Parathyroid adenoma (tissue), 2 donors: Measurements from ENCODE around the gene CCDC38.

Experiments
- H2AFZ ChIP-seq: fragments of 300-600 bp; sonication (generic); one replicate; pipeline ENCODE4 v1.7.0; 2017; ENCODE audit warnings: antibody characterized with exemption, mild to moderate bottlenecking
- H3K27ac ChIP-seq: fragments of 300-600 bp; sonication (generic); one replicate; pipeline ENCODE4 v1.7.0; 2017
- H3K27me3 ChIP-seq: fragments of 300-600 bp; sonication (generic); one replicate; pipeline ENCODE4 v1.7.0; 2017; ENCODE audit warnings: low read length; ENCODE audit not compliant: control insufficient read depth, insufficient read depth
- H3K36me3 ChIP-seq: fragments of 300-600 bp; sonication (generic); one replicate; pipeline ENCODE4 v1.7.0; 2017; ENCODE audit warnings: low read length; ENCODE audit not compliant: control insufficient read depth, insufficient read depth
- H3K4me1 ChIP-seq: fragments of 300-600 bp; sonication (generic); one replicate; pipeline ENCODE4 v1.7.0; 2017; ENCODE audit warnings: control low read depth
- H3K4me2 ChIP-seq: fragments of 300-600 bp; sonication (generic); one replicate; pipeline ENCODE4 v1.7.0; 2017; ENCODE audit warnings: low read length
- H3K4me3 ChIP-seq: fragments of 300-600 bp; sonication (generic); one replicate; pipeline ENCODE4 v1.7.0; 2017; ENCODE audit warnings: low read depth, low read length
- H3K79me2 ChIP-seq: fragments of 300-600 bp; sonication (generic); one replicate; pipeline ENCODE4 v1.7.0; 2017; ENCODE audit warnings: control low read depth
- H3K9ac ChIP-seq: fragments of 300-600 bp; sonication (generic); one replicate; pipeline ENCODE4 v1.7.0; 2017; ENCODE audit warnings: mild to moderate bottlenecking
- H3K9me3 ChIP-seq: fragments of 300-600 bp; sonication (generic); one replicate; pipeline ENCODE4 v1.7.0; 2017; ENCODE audit warnings: low read length; ENCODE audit not compliant: control insufficient read depth
- TF ChIP-seq, protein P1 (sequence below): fragments of 300-600 bp; sonication (generic); IDR thresholded peaks from one replicate; pipeline ENCODE4 v1.7.0; 2017; ENCODE audit warnings: antibody characterized with exemption, mild to moderate bottlenecking
- donor health status: primary hyperparathyroidism.

CCDC38 gene

DNA sequence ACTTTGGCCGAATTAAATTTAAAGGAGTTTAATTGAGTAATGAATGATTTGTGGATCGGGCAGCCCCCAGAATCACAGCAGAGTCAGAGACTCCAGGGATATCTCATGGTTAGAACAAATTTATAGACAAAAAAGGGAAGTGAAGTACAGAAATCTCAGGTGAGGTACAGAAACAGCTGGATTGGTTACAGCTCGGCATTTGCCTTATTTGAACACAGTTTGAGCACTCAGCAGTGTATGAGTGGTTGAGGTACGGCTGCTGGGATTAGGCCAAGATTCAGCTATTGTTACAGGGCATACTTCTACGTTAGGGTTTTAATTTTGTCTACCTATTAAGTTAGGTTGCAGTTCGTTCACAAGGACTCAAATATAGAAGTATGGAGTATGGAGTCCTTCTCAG lies 23.3 kb downstream of the CCDC38 start:
- Histone ChIP-seq H3K9me3 (no peaks in the 10 kb centered on the region), H3K36me3 (no peaks in the 10 kb centered on the region), H3K4me1 (no peaks in the 10 kb centered on the region), H2AFZ (no peak overlapping the region), H3K79me2 (no peaks in the 10 kb centered on the region), H3K9ac (no peak overlapping the region), H3K4me2 (no peak overlapping the region), H3K27me3 (no peaks in the 10 kb centered on the region), H3K4me3 (no peak overlapping the region), H3K27ac (no peak overlapping the region)
- TF ChIP-seq, protein P1, sequence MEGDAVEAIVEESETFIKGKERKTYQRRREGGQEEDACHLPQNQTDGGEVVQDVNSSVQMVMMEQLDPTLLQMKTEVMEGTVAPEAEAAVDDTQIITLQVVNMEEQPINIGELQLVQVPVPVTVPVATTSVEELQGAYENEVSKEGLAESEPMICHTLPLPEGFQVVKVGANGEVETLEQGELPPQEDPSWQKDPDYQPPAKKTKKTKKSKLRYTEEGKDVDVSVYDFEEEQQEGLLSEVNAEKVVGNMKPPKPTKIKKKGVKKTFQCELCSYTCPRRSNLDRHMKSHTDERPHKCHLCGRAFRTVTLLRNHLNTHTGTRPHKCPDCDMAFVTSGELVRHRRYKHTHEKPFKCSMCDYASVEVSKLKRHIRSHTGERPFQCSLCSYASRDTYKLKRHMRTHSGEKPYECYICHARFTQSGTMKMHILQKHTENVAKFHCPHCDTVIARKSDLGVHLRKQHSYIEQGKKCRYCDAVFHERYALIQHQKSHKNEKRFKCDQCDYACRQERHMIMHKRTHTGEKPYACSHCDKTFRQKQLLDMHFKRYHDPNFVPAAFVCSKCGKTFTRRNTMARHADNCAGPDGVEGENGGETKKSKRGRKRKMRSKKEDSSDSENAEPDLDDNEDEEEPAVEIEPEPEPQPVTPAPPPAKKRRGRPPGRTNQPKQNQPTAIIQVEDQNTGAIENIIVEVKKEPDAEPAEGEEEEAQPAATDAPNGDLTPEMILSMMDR: no peak

DNA sequence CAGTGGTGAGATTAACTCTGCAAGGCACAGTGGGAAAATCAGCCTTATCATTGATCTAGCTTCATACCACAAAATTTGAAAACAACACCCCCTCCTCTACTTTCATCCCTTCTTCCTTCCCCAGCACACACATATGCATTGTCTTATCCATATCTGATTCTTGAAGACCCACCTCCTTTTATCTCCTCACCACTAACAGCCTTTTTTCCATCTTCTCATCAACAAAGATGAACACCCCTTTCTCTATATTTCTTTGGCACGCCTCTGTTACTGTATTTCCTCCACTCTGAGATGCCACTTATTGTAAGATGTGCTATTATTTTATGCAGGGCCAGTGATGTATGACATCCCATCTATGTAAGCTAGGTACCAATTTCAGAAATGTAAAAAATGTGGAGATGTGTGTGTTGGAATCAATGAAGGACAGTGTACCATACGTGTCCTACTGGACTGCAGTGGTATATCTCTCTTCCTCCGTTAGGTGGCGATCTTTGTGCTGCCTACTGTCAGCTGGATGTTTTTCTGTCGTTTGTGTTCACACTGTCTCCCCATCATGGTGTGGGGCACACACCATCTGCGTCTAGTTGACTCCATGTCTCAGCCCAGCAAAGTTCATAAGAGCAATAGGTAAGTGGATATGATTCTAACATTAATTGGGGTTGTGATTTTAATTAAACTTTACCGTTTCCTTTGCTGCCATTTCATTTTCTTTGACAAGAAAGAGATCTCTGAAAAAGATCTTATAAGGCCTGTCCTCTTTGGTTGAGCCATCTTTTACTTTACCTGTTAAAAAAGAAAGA lies 24.0 kb downstream of the CCDC38 start:
- TF ChIP-seq, protein P1: peak; percentile 70
- no peaks in the 10 kb centered on the region for H3K27me3 ChIP-seq
- H3K4me3 ChIP-seq: no peak overlapping the region
- H3K4me1 ChIP-seq: no peaks in the 10 kb centered on the region
- no peak overlapping the region for H2AFZ ChIP-seq
- H3K27ac ChIP-seq: no peak overlapping the region
- H3K36me3 ChIP-seq: no peaks in the 10 kb centered on the region
- no peaks in the 10 kb centered on the region for H3K79me2 ChIP-seq
- no peak overlapping the region for H3K9ac ChIP-seq
- H3K9me3 ChIP-seq: no peaks in the 10 kb centered on the region
- H3K4me2 ChIP-seq: no peak overlapping the region

DNA sequence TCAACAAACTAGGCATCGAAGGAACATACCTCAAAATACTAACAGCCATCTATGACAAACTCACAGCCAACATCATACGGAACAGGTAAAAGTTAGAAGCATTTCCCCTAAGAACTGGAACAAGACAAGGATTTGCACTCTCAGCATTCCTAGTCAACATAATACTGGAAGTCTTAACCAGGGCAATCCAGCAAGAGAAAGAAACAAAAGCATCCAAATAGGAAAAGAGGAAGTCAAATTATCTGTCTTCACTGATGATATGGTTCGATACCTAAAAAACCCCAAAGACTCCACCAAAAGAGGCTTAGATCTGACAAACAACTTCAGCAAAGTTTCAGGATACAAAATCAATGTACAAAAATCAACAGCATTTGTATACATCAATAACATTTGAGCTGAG lies 32.5 kb downstream of the CCDC38 start:
- Histone ChIP-seq H3K36me3 (no peaks in the 10 kb centered on the region), H2AFZ (no peak overlapping the region), H3K4me2 (no peak overlapping the region), H3K27ac (no peak overlapping the region), H3K4me3 (no peak overlapping the region), H3K9me3 (no peaks in the 10 kb centered on the region), H3K27me3 (no peaks in the 10 kb centered on the region), H3K9ac (no peak overlapping the region), H3K79me2 (no peaks in the 10 kb centered on the region), H3K4me1 (no peaks in the 10 kb centered on the region)
- TF ChIP-seq, protein P1: no peak

DNA sequence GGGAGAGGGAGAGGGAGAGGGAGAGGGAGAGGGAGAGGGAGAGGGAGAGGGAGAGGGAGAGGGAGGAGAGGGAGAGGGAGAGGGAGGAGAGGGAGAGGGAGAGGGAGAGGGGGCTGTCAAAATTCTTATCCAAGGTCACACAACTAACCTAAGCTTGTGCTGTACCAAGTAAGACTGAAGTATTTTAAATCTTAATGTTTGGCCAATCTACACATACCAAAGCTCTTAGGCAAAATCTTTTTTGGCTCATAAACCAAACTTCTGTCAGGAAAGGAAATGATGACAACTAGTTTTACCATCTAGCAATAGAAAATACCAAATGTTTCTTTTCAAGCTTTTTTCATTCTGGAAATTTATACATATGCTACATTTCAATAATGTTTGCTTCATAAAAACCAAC lies 33.8 kb downstream of the CCDC38 start:
- H3K27ac ChIP-seq: no peak overlapping the region
- no peak overlapping the region for H2AFZ ChIP-seq
- H3K79me2 ChIP-seq: no peaks in the 10 kb centered on the region
- H3K9ac ChIP-seq: no peak overlapping the region
- TF ChIP-seq, protein P1: no peak
- H3K9me3 ChIP-seq: no peaks in the 10 kb centered on the region
- no peak overlapping the region for H3K4me2 ChIP-seq
- no peaks in the 10 kb centered on the region for H3K36me3 ChIP-seq
- H3K4me3 ChIP-seq: no peak overlapping the region
- H3K27me3 ChIP-seq: no peaks in the 10 kb centered on the region
- H3K4me1 ChIP-seq: no peaks in the 10 kb centered on the region

DNA sequence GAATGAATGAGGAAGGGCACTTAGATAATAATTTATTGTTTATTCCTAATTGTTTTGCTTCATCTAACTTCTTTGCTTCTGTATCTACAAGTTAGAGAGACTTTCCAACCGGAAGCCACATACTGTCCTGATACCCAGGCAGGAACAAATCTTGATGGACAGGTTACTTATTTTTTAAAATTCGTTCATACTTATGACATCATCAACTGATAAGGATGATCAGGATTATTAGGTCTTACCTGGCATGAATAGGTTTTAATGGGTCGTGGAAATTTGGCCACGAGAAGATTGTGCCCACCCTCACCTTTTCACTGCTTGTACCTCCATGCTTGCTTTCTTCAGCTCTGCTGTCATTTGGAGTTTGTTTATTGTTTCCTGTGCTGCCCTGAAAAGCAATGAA lies 44.3 kb downstream of the CCDC38 start:
- Histone ChIP-seq H3K4me2 (no peak overlapping the region), H3K9ac (no peak overlapping the region), H3K4me3 (no peak overlapping the region), H2AFZ (no peak overlapping the region), H3K27me3 (no peaks in the 10 kb centered on the region), H3K36me3 (no peaks in the 10 kb centered on the region), H3K27ac (no peak overlapping the region), H3K79me2 (no peaks in the 10 kb centered on the region), H3K4me1 (no peaks in the 10 kb centered on the region), H3K9me3 (no peaks in the 10 kb centered on the region)
- TF ChIP-seq, protein P1: no peak
